Stimulated activated memory B cell treated with anti-CD40 and anti-IgM and Interleukin-4, amounts not matched to agents 10 μg/mL and 1 μg/mL and 100 μg/mL, for 72 hours (primary cell): ENCODE measurements around the gene APC.

Experiments
- ATAC-seq: fragments of 150-1000 bp; cut with Tn5 transposase; 2 replicates; pipeline ENCODE4 v1.10.0; 2021
- H3K27ac Mint-ChIP-seq: one replicate; pipeline ENCODE4 v1.8.0; 2022; ENCODE audit warnings: mild to moderate bottlenecking, mixed read lengths
- H3K27me3 Mint-ChIP-seq: one replicate; pipeline ENCODE4 v1.8.0; 2022; ENCODE audit warnings: mixed read lengths
- H3K36me3 Mint-ChIP-seq: one replicate; pipeline ENCODE4 v1.8.0; 2022; ENCODE audit warnings: mixed read lengths
- H3K4me1 Mint-ChIP-seq: one replicate; pipeline ENCODE4 v1.8.0; 2022; ENCODE audit warnings: mixed read lengths
- H3K4me3 Mint-ChIP-seq: one replicate; pipeline ENCODE4 v1.8.0; 2022; ENCODE audit warnings: mild to moderate bottlenecking, moderate library complexity, mixed read lengths
- H3K9me3 Mint-ChIP-seq: one replicate; pipeline ENCODE4 v1.8.0; 2022; ENCODE audit warnings: mixed read lengths

The APC gene

GRCh38 chr5:112737463-112738190 lies at the start of gene APC:
TSS of gene APC (plus strand) at chr5:112737885. CDS start at chr5:112754891, 17,006 bp downstream.
- ATAC-seq: peak; percentile 98
- Mint-ChIP-seq H3K9me3 (no peaks in the 10 kb centered on the region), H3K27me3 (no peaks in the 10 kb centered on the region), H3K36me3 (no peaks in the 10 kb centered on the region), H3K4me3 (peak within 1 kb of the TSS; percentile 90), H3K27ac (peak within 1 kb of the TSS; percentile 83), H3K4me1 (peaks cover 41% of the 10 kb centered on the region)

DNA sequence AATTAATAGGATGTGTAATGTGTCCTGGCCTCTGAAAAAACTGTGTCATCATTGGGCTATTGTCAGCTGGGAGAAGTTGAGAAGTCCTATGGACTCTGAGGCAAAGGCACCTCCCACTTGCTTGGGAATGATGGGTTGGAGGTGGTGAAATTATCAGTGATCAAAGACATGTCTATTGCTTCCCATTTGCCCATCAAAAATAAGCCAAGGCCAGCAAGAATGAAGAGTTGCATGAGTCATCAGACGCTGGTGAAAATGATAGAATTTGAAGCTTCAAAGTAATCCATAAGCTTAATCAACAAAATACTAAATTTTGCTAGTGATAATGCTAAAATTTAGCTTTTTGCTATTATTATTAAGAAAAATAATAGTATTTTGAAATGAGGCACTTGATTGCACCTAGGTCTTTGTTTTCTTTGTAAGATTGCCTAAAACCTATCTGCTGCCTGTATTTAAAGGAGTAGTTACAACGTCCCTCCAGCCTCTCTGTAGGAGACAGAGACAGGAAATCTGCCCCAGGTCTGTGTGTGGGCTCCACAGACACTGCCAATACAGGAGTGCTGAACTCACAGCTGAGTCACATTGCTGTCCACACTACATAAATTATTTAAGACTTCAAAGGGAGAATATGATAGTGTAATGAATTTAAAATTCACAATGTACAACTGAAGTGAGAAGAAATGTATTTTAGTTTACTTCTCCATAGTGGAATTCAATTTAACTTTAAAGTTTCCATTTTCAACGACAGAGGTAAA lies 48.4 kb upstream of the APC start:
- Mint-ChIP-seq H3K36me3 (peaks cover 11% of the 10 kb centered on the region), H3K9me3 (peaks cover 4% of the 10 kb centered on the region), H3K4me1 (peaks cover 29% of the 10 kb centered on the region), H3K27me3 (peaks cover 31% of the 10 kb centered on the region), H3K4me3 (no peak overlapping the region), H3K27ac (no peak overlapping the region)
- ATAC-seq: no peak

GRCh38 chr5:112690605-112691338 lies 46.9 kb upstream of the APC start:
- H3K9me3 Mint-ChIP-seq: peaks cover 4% of the 10 kb centered on the region
- no peak overlapping the region for H3K27ac Mint-ChIP-seq
- H3K36me3 Mint-ChIP-seq: peaks cover 11% of the 10 kb centered on the region
- no peak overlapping the region for H3K4me3 Mint-ChIP-seq
- H3K27me3 Mint-ChIP-seq: peaks cover 45% of the 10 kb centered on the region
- ATAC-seq: no peak
- H3K4me1 Mint-ChIP-seq: peaks cover 21% of the 10 kb centered on the region

GRCh38 chr5:112691339-112691680 lies 46.4 kb upstream of the APC start:
- Mint-ChIP-seq H3K4me1 (peaks cover 19% of the 10 kb centered on the region), H3K4me3 (no peak overlapping the region), H3K9me3 (peaks cover 4% of the 10 kb centered on the region), H3K27ac (no peak overlapping the region), H3K36me3 (peaks cover 11% of the 10 kb centered on the region), H3K27me3 (peaks cover 46% of the 10 kb centered on the region)
- no peak for ATAC-seq

GRCh38 chr5:112691758-112692157 lies 45.9 kb upstream of the APC start:
- peaks cover 11% of the 10 kb centered on the region for H3K36me3 Mint-ChIP-seq
- H3K27ac Mint-ChIP-seq: no peak overlapping the region
- peaks cover 14% of the 10 kb centered on the region for H3K4me1 Mint-ChIP-seq
- peaks cover 4% of the 10 kb centered on the region for H3K9me3 Mint-ChIP-seq
- no peak overlapping the region for H3K4me3 Mint-ChIP-seq
- H3K27me3 Mint-ChIP-seq: peaks cover 46% of the 10 kb centered on the region
- no peak for ATAC-seq

DNA sequence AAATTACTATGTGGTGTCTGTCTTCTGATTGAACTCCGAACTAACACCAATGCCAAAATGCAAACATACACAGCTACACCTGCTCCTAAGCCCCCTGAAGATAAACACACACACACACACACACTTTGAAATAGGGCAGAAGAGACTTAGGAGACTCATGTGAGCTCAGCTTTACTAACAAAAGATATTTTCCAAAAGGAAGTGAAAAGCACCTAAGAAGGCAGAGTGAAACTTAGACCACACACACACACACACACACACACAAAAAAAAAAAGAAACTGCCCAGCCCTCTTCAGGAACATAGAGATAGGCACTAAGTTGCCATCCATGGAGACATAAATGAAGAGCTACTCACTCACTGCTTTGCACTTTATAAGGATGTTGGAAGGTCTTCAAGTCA lies 45.2 kb upstream of the APC start:
- Mint-ChIP-seq H3K4me3 (no peak overlapping the region), H3K9me3 (peaks cover 4% of the 10 kb centered on the region), H3K4me1 (peaks cover 11% of the 10 kb centered on the region), H3K27ac (no peak overlapping the region), H3K27me3 (peaks cover 46% of the 10 kb centered on the region), H3K36me3 (peaks cover 11% of the 10 kb centered on the region)
- peak; percentile 39 for ATAC-seq

DNA sequence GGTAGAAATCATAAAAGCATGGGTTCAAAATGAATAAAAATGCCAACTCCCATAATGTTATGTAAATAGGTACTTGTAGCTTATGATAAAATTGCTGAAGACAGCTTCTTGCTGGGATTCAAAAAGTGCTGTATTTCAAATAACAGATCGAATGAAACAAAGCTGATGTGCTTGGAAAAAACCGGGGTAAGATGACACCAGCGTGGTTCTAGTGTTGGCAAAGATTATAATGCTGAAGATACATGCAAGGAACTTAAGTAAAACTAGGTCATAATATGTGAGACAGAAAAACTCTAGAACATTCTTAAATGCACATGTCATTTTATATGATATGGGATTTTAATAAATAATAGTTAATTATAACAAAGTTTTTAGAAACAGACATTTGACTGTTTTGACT lies 44.4 kb upstream of the APC start:
- Mint-ChIP-seq H3K27me3 (peaks cover 46% of the 10 kb centered on the region), H3K27ac (no peak overlapping the region), H3K4me3 (no peak overlapping the region), H3K9me3 (peaks cover 4% of the 10 kb centered on the region), H3K36me3 (peaks cover 11% of the 10 kb centered on the region), H3K4me1 (peaks cover 11% of the 10 kb centered on the region)
- ATAC-seq: no peak

DNA sequence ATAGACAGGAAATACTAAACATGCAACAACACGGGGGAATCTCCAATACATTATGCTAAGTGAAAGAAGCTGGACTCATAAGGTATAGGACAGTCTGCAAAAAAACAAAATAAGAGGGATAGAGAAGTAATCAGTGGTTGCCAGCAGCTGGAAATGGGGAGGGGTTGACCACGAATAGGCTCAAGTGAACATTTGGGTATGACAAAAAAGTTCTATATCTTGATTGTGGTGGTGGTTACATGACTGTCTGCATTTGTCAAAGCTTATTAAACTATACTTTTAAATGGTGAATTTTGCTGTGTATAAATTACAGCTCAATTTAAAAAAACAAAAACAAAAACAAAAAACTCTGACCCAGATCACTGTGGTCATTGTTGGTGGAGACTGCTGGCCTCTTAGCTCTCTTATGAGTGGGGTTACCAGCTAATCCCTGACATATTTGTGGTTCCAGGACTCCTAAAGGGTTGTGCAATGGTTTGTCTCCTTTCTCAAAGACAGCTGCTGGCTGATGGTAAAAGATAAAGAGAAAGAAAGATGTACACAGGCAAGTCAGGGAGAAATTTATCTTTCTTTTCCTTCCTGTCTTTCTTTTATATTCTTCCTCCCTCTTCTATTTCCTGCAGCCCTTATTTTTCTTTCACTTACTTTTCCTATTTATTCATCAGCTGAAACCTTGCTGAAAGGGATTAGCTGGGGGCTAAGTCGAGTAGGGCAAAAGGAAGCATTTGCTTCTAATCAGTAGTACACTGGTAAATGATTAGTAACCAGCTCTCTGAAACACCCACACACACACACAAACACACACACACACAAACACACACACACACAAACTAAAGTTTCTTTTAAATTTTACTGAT lies 42.6 kb upstream of the APC start:
- peaks cover 11% of the 10 kb centered on the region for H3K4me1 Mint-ChIP-seq
- no peak overlapping the region for H3K4me3 Mint-ChIP-seq
- H3K9me3 Mint-ChIP-seq: peaks cover 4% of the 10 kb centered on the region
- H3K27me3 Mint-ChIP-seq: peaks cover 52% of the 10 kb centered on the region
- peaks cover 11% of the 10 kb centered on the region for H3K36me3 Mint-ChIP-seq
- ATAC-seq: no peak
- no peak overlapping the region for H3K27ac Mint-ChIP-seq

- Mint-ChIP-seq H3K36me3 (peaks cover 9% of the 10 kb centered on the region), H3K4me3 (no peak overlapping the region), H3K27ac (no peak overlapping the region), H3K9me3 (peaks cover 4% of the 10 kb centered on the region), H3K4me1 (peaks cover 10% of the 10 kb centered on the region), H3K27me3 (peaks cover 45% of the 10 kb centered on the region)
- no peak for ATAC-seq
Measured at GRCh38 chr5:112696786-112697185, 40.9 kb upstream of the APC start.

DNA sequence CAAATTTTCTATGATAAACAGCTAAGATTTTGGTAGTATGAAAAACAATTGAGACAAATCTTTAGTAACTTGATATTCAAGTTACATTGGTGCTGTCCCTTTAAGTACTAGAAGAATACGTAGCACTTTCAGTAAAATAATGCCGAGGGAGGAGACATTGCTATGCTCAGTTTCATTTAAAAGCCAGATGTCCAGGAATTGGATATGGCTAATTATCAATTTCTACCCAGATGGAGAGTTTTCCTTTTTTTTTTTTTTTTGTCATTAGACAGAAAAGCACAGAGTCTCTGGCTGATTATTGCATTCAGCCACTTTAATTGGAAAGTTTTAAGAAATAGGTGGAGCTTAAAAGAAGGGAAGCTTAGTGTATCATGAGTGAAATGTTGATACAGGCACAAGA lies 40.4 kb upstream of the APC start:
- Mint-ChIP-seq H3K36me3 (peaks cover 4% of the 10 kb centered on the region), H3K4me1 (peaks cover 5% of the 10 kb centered on the region), H3K4me3 (no peak overlapping the region), H3K27ac (no peak overlapping the region), H3K9me3 (peaks cover 3% of the 10 kb centered on the region), H3K27me3 (peaks cover 40% of the 10 kb centered on the region)
- no peak for ATAC-seq

DNA sequence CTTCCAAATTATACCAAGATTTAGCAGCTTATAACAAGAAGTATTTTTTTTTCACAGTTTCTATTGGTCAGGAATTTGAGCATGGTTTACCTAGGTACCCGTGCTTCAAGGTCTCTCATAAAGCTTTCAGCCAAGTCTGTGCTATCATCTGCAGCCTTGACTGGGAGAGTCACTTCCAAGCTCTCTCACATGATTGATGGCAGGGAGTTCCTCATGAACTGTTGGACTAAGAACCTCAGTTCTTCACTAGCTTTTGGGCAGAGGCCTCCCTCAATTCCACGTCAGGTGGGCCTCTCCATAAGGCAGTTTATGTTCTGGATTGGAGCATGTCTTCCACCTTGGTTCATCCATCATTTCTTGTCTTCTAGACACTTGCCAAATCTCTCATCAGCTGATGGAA lies 39.9 kb upstream of the APC start:
- no peak overlapping the region for H3K4me3 Mint-ChIP-seq
- peaks cover 35% of the 10 kb centered on the region for H3K27me3 Mint-ChIP-seq
- H3K4me1 Mint-ChIP-seq: no peaks in the 10 kb centered on the region
- H3K27ac Mint-ChIP-seq: no peak overlapping the region
- no peaks in the 10 kb centered on the region for H3K9me3 Mint-ChIP-seq
- H3K36me3 Mint-ChIP-seq: no peaks in the 10 kb centered on the region
- ATAC-seq: no peak

DNA sequence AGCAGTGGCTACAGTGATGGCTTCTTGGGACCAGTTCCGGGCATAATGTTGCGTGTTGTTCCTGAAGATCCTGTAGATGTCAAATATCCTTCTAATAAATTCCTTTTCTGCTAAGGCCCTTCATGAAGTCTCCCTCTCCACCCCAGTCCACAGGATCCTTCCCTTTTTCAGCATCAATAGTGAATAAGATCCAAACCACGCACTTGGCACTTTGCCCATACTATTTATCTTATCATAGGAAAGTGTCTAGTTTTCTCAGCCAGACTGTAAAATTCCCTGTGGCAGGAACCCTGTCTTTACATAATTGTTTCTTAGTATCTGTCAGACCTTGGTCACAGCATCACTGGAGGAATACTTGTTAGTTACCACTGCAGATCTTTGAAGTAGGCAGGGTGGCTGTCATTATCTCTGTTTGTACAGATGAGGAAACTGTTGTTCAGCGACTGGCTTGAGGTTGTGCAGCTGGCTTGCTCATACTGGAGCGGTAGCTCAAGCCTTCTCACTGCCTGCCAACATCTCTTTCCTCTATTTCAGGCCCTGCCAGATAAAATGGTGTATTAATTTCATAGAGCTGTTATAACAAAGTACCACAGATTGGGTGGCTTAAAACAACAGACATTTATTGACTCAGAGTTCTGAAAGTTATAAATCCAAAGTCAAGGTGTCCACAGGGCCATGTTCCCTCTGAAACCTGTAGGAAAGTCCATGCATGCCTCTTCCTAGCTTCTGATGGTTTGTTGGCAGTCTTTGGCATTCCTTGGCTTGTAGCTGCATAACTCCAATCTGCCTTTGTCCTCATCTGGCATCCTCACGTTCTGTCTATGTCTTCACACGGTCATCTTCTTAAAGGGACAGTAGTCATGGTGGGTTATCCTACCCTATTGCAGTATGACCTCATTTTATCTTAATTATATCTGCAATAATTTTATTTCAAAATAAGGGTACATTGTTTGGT lies 33.5 kb upstream of the APC start:
- peaks cover 14% of the 10 kb centered on the region for H3K27me3 Mint-ChIP-seq
- no peak overlapping the region for H3K27ac Mint-ChIP-seq
- H3K9me3 Mint-ChIP-seq: no peaks in the 10 kb centered on the region
- no peak overlapping the region for H3K4me3 Mint-ChIP-seq
- peaks cover 26% of the 10 kb centered on the region for H3K4me1 Mint-ChIP-seq
- H3K36me3 Mint-ChIP-seq: no peaks in the 10 kb centered on the region
- no peak for ATAC-seq

DNA sequence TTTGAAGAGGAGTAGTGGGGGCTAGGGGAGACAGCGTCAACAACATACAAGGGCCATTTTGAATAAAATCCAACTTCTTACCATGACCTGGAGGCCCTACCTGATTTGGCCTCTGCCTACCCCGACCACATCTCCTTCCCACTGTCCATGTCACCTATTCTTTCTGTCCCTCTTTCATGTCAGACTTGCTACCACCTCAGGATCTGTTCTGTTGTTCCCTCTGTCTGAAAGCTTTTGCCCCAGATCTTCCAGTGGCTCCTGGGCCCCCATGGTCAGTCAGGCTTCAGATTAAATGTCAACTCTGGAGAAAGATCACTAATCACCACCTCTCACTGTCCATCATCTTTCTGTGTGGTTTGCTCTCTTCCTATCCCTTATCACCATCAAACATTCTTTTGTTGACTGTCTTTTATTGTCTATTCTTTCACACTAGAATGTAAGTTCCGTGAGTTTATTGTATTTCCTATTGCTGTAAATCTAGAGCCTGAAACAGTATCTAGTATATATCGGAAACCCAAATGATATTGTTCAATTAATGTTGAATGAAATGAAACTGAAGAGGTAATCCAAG lies 31.2 kb upstream of the APC start:
- Mint-ChIP-seq H3K36me3 (no peaks in the 10 kb centered on the region), H3K4me3 (peak overlapping the region; percentile 99), H3K9me3 (no peaks in the 10 kb centered on the region), H3K27ac (peak overlapping the region; percentile 92), H3K27me3 (no peaks in the 10 kb centered on the region), H3K4me1 (peaks cover 43% of the 10 kb centered on the region)
- ATAC-seq: no peak
